Common myeloid progenitor, CD34-positive (primary cell): ENCODE results near the gene SMPD3.

Experiments
- CTCF ChIA-PET: fragments of 350-600 bp; sonication (Branson Sonifier 250); formaldehyde crosslinking; loops from one replicate; lab custom pipeline; 2021; ENCODE audit warnings: antibody characterized with exemption; lab: Charles Lee
- POLR2A ChIA-PET: fragments of 350-600 bp; sonication (Branson Sonifier 250); formaldehyde crosslinking; loops from one replicate; lab custom pipeline; 2021; ENCODE audit warnings: antibody characterized with exemption; lab: Charles Lee
- DNase-seq, 3 donors: peaks; one replicate each; pipeline versions ENCODE4 v3.0.0 to v3.0.0-alpha.2; 2013
- H3K27ac ChIP-seq, 2 experiments: 1 replicate in 1 of 2; 2 replicates in 1 of 2; pipeline ENCODE4 v1.7.0; 2013; ENCODE audit warnings: inconsistent platforms in 2 of 2, low read length in 2 of 2, mild to moderate bottlenecking in 2 of 2, low read depth in 1 of 2, moderate library complexity in 1 of 2; ENCODE audit not compliant: severe bottlenecking in 2 of 2, insufficient read depth in 1 of 2, poor library complexity in 1 of 2
- H3K27me3 ChIP-seq, 5 experiments: replicated peaks in 2 of 5; 1 replicate in 3 of 5; 2 replicates in 2 of 5; pipeline versions ENCODE4 v1.6.1 to v1.7.0; 2013; ENCODE audit warnings: low read length in 4 of 5, mild to moderate bottlenecking in 2 of 5, moderate library complexity in 2 of 5, inconsistent platforms in 1 of 5; ENCODE audit not compliant: insufficient read depth in 5 of 5, control insufficient read depth in 4 of 5
- H3K36me3 ChIP-seq, 4 experiments: 1 replicate in 2 of 4; 2 replicates in 2 of 4; pipeline versions ENCODE4 v1.6.1 to v1.7.0; 2013; ENCODE audit warnings: low read length in 3 of 4, control low read depth in 1 of 4, mild to moderate bottlenecking in 1 of 4; ENCODE audit not compliant: control insufficient read depth in 4 of 4, insufficient read depth in 4 of 4
- H3K4me1 ChIP-seq, 4 experiments: 1 replicate in 3 of 4; 2 replicates in 1 of 4; pipeline versions ENCODE4 v1.6.1 to v1.7.1; 2013; ENCODE audit warnings: low read length in 3 of 4, mild to moderate bottlenecking in 3 of 4, control low read depth in 1 of 4, inconsistent platforms in 1 of 4, moderate library complexity in 1 of 4; ENCODE audit not compliant: control insufficient read depth in 4 of 4, insufficient read depth in 4 of 4; ENCODE audit errors: control extremely low read depth in 1 of 4
- H3K4me3 ChIP-seq, 7 experiments: 1 replicate in 4 of 7; 2 replicates in 3 of 7; pipeline versions ENCODE4 v1.5.1 to v1.7.0; 2013; ENCODE audit warnings: mild to moderate bottlenecking in 7 of 7, low read length in 6 of 7, moderate library complexity in 6 of 7, inconsistent platforms in 2 of 7, low read depth in 2 of 7, control low read depth in 1 of 7; ENCODE audit not compliant: insufficient read depth in 4 of 7, control insufficient read depth in 1 of 7; ENCODE audit errors: extremely low read depth in 1 of 7
- H3K9me3 ChIP-seq, 5 experiments: 1 replicate in 4 of 5; 2 replicates in 1 of 5; pipeline versions ENCODE4 v1.6.1 to v1.7.1; 2013; ENCODE audit warnings: low read length in 4 of 5, mild to moderate bottlenecking in 2 of 5, inconsistent platforms in 1 of 5, low read depth in 1 of 5, moderate library complexity in 1 of 5; ENCODE audit not compliant: control insufficient read depth in 4 of 5, insufficient read depth in 2 of 5; ENCODE audit errors: control extremely low read depth in 1 of 5
- WGBS: methylation state at CpG from one replicate; pipeline ENCODE4 v1.1.5; 2013; ENCODE audit not compliant: insufficient coverage; 5-methylcytosine and 5-hydroxymethylcytosine counted together

SMPD3 gene

DNA sequence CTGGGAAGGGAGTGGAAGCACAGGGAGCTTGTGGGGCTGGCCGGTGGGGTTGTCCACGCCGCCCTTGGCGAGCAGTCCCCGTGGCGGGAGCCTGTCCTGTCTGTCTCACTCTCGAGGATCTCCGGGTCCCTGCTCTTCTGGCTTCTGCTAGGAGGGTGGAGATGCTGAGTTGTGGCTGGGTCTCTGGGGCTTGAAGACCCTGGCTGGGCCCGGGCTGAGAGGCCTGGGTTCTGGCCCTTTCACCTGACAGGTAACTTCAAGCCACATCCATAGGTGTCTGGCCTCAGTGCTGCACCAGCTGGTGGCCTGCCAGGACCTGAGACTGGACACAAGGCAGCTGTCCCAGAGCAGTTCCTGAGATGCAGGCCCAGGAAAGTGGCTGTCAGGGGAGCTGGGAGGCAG lies 90.8 kb downstream of the SMPD3 start:
- no peaks in the 10 kb centered on the region for H3K27me3 ChIP-seq
- ChIA-PET POLR2A (no interaction called here), CTCF (interaction anchor here (1.2 to 6.6 kb wide), 5 partner anchors 12 to 153 kb away, joined by 4 to 48 read pairs (median 8); no protein-coding TSS in a partner anchor)
- no peaks in the 10 kb centered on the region for H3K9me3 ChIP-seq
- WGBS = 97% methylated on average over 6 of the region's 9 CpGs
- peaks cover 3 to 64% (median 35%) of the 10 kb centered on the region in 4 experiments for H3K36me3 ChIP-seq
- H3K4me1 ChIP-seq = peaks cover 0 to 53% (median 38%) of the 10 kb centered on the region in 4 experiments
- H3K27ac ChIP-seq = no peak overlapping the region
- DNase-seq = no peak
- H3K4me3 ChIP-seq = no peak overlapping the region

DNA sequence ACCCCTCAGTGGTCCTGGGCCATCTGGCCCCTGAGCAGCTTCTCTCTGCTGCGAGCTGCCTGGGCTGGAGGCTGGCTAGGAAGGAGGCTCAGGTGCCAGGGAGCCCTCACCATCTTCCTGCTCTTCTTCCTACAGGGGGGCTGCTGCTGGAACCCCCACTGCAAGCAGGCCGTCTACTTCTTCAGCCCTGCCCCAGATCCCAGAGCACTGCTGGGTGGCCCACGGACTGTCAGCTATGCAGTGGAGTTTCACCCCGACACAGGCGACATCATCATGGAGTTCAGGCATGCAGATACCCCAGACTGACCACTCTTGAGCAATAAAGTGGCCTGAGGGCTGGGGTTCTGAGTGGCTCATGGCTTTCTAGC lies 91.4 kb downstream of the SMPD3 start:
- ChIA-PET CTCF (interaction anchor here (0.5 to 6.6 kb wide), 10 partner anchors 8 to 154 kb away, joined by 3 to 48 read pairs (median 4); no protein-coding TSS in a partner anchor), POLR2A (interaction anchor here (0.9 kb wide), 1 partner anchor 13 kb away, joined by 3 read pairs; no protein-coding TSS in a partner anchor)
- 59% methylated on average over 5 of the region's 5 CpGs for WGBS
- H3K27me3 ChIP-seq = no peaks in the 10 kb centered on the region
- no peaks in the 10 kb centered on the region for H3K9me3 ChIP-seq
- no peak overlapping the region for H3K27ac ChIP-seq
- DNase-seq = no peak
- H3K4me3 ChIP-seq = peak overlapping the region in 2 of 7 experiments; percentile 14 to 43
- peaks cover 3 to 69% (median 40%) of the 10 kb centered on the region in 4 experiments for H3K36me3 ChIP-seq
- peaks cover 0 to 49% (median 38%) of the 10 kb centered on the region in 4 experiments for H3K4me1 ChIP-seq

DNA sequence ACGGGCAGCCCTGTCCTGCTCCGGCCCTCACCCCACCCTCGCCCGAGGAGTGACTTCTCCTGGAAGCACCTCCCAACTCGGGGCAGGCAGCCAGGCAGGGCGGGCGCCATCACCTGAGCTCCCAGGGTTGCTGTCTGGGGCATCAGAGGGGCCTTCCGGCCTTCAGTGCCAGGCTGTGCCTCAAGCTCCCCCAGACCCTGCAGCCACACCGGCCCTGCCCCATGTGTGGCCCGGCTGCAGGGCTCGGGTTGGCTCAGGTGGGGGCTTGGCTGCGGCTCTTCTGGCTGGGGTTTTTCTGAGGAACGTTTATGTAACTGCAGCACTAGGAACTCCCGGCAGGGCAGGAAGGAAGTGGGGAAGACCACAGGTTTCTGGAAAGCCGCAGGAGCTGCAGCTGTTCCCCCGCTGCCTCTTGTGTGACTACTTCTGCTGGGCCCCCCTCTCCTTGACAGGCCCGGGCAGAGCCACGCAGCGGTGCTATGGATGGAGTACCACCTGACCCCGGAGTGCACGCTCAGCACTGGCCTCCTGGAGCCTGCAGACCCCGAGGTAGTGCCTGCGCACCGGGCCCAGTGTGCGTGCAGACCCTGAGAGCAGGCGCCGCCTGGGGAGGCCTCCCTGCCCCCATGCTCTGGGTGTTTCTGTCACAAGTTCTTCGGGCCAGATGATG lies 91.9 kb downstream of the SMPD3 start:
- ChIA-PET CTCF (interaction anchor here (0.5 to 6.6 kb wide), 12 partner anchors 8 to 179 kb away, joined by 3 to 48 read pairs (median 4); no protein-coding TSS in a partner anchor), POLR2A (interaction anchor here (0.9 to 1.0 kb wide), 2 partner anchors 13 to 23 kb away, joined by 3 to 4 read pairs; no protein-coding TSS in a partner anchor)
- peaks cover 0 to 49% (median 38%) of the 10 kb centered on the region in 4 experiments for H3K4me1 ChIP-seq
- H3K9me3 ChIP-seq = no peaks in the 10 kb centered on the region
- H3K36me3 ChIP-seq = peaks cover 3 to 74% (median 43%) of the 10 kb centered on the region in 4 experiments
- WGBS = 3% methylated on average over 25 of the region's 28 CpGs
- peak; percentile 86 to 96 (median 95) for DNase-seq
- peak overlapping the region in 4 of 7 experiments; percentile 28 to 61 (median 47) for H3K4me3 ChIP-seq
- H3K27me3 ChIP-seq = no peaks in the 10 kb centered on the region
- no peak overlapping the region for H3K27ac ChIP-seq

DNA sequence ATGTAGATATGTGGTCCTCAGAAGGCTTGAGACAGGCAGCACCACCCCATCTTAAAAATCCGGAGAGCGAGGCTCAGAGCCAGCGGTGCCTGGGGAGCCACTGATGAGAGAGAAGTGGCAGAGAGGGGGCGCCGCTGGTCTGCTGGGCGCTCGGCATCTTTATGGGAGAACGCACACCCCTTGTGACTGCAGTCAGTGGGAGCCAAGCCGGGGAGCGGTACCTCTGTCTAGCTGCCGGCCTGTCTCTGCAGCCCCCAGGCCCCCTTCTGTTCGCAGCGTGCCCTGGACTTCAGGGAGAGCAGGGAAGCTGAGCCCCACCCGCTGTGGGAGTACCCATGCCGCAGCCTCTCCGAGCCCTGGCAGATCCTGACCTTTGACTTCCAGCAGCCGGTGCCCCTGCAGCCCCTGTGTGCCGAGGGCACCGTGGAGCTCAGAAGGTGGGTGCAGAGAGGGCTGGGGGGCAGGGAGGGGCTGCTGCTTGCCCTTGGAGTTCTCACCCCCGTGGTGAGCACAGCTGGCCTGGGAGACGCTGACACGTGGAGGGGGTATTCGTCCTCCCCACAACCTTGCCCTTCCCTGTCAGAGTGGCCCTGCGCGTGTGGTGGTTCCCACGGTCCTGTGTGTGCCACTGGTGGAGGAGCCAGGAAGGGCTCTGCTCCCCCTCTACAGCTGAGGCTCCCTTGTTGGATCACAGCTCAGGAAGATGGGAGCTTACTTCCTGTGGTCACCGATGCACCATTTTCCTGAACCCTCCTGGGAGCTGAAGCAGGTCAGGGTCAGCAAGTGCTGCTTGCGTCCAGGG lies 92.7 kb downstream of the SMPD3 start:
- Histone ChIP-seq H3K27me3 (no peaks in the 10 kb centered on the region), H3K36me3 (peaks cover 3 to 77% (median 47%) of the 10 kb centered on the region in 4 experiments), H3K4me1 (peaks cover 0 to 49% (median 38%) of the 10 kb centered on the region in 4 experiments), H3K27ac (no peak overlapping the region), H3K9me3 (no peaks in the 10 kb centered on the region), H3K4me3 (peak overlapping the region in 4 of 7 experiments; percentile 28 to 61 (median 47))
- WGBS = 68% methylated on average over 20 of the region's 28 CpGs
- ChIA-PET CTCF (interaction anchor here (1.0 to 6.6 kb wide), 11 partner anchors 8 to 180 kb away, joined by 3 to 48 read pairs (median 4); no protein-coding TSS in a partner anchor), POLR2A (interaction anchor here (0.9 to 1.0 kb wide), 2 partner anchors 14 to 22 kb away, joined by 3 to 4 read pairs; no protein-coding TSS in a partner anchor)
- DNase-seq = peak in 2 of 3 donors; percentile 30 to 49

DNA sequence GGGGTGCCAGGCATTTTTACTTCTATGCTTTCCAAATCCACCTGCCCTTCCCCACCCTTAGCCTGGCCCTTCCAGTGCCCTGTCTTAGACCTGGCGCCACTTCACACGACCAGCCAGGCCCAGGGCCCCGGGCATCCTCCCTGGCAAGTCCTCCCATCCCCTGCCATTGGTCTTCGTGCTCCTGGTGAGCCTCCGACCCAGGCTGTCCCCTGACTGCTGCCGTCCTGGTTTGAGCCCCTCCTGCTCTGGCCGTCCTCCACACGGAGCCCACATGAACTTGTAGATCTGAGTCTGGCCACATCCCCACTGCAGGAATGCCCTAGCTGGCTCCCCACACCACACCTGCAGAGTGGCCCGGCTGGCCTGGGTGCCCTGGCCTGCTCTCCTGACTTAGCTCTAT lies 93.5 kb downstream of the SMPD3 start:
- Histone ChIP-seq H3K27ac (no peak overlapping the region), H3K4me1 (peaks cover 0 to 49% (median 38%) of the 10 kb centered on the region in 4 experiments), H3K36me3 (peaks cover 6 to 79% (median 50%) of the 10 kb centered on the region in 4 experiments), H3K4me3 (no peak overlapping the region), H3K9me3 (no peaks in the 10 kb centered on the region), H3K27me3 (no peaks in the 10 kb centered on the region)
- 98% methylated on average over 9 of the region's 9 CpGs for WGBS
- POLR2A ChIA-PET = no interaction called here
- no peak for DNase-seq
- CTCF ChIA-PET = interaction anchor here (1.0 to 6.6 kb wide), 6 partner anchors 9 to 181 kb away, joined by 3 to 48 read pairs (median 4); no protein-coding TSS in a partner anchor

DNA sequence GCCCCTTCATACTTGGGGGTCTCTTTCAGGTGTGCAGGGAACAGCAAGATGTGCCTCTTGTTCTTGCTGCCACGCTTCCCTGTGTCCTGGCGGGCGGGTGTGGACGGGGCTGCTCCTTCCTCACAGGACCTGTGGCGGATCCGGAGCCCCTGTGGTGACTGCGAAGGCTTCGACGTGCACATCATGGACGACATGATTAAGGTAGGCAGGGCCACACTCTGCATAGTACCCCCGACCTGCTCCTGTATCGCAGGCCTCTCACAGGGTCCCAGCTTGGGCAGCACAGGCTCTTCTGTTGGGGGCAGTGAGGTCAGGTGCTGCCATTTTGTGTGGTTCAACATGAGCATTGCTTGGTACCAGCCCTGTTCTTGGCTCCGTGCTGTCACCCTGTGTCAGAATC lies 94.9 kb downstream of the SMPD3 start:
- Histone ChIP-seq H3K27ac (no peak overlapping the region), H3K9me3 (no peaks in the 10 kb centered on the region), H3K27me3 (no peaks in the 10 kb centered on the region), H3K4me3 (no peak overlapping the region), H3K36me3 (peaks cover 6 to 84% (median 59%) of the 10 kb centered on the region in 4 experiments), H3K4me1 (peaks cover 0 to 37% (median 34%) of the 10 kb centered on the region in 4 experiments)
- DNase-seq = no peak
- 94% methylated on average over 13 of the region's 13 CpGs for WGBS
- POLR2A ChIA-PET = no interaction called here
- CTCF ChIA-PET = interaction anchor here (1.0 to 6.6 kb wide), 2 partner anchors 16 to 36 kb away, joined by 3 to 48 read pairs; no protein-coding TSS in a partner anchor
